ENCODE measurements around the gene IGF2.

Gene IGF2

GRCh38 chr11:2102132-2102882 lies 36.9 kb downstream of the IGF2 start:
- DNase-seq: no peak

GRCh38 chr11:2101171-2101675 lies 38.0 kb downstream of the IGF2 start:
- no peak for DNase-seq

DNA sequence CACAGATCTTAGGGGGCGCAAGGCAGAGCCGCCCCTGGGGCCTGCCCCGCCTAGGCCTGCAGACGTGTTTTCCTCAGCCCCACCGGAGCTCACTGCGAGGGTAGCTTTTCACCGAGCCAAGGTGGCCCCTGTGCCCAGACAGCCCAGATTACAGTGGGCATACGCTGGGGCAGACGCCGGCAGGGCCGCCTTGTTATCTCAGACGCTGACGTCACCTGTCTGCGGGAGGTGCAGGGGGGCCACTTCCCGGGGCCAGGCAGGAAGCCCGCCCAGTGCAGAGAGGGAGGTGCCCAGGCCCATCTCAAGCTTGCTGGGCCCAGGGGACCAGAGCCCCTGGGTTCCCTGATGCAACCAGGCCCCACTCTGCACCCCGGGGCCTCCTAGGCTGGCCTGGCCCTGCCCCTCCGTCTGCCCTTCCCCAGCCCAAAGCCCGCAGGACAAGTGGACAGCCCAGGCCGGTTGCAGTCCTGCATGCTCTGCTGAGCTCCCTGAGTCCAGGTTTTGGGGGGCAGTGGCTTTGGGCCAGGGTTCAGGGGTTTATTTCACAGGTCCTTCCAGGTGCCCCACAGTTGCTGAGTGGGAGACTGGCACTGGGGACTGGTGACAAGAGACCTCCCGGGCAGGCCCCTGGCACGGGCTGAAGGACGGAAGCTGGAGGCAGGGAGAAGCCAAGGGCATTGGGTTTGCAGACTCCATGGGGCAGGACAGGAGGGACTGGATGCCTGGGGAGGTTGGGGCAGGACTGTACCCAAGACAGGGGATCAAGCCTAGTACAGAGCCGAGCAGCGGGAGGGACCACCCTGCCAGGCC lies 38.6 kb downstream of the IGF2 start:
- no peak for DNase-seq

DNA sequence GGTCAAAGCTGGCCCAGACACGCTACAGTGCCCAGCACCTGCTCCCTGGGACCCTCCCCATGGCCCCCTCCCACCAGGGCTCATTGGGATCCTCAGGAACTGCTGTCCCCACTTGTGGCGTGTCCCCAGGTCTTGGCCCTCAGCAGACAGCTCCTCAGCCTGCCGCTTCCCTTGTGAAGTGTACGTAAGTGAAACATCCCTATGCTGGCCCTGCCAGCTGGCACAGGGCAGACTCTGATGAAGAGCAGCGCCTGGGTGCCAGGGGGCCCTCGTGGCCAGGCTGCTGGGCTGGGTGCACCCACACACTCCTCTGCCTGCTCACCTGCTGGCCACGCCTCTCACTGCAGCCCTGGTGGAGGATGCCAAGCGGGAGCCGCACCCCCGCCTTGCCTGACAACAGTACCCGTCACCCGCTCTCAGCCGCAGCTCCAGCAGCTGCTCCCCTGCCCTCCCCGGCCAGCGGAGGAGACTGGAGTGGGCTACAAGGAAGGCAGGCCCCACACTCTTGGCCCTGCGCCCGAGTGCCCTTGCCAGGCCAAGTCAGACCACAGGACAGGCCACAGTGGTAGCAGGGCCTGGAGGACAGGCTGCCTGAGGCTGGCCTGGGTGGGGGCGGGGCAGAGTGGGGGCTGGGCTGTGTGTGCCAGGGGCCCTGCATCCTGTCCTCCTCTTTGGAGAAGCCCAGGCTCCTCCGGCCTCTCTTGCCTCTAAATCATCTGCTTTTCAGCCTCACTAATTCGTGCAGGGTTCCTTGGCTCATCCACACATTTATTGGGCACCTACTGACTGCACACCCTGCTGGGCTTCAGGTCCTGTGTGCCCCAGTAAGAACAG lies 39.5 kb downstream of the IGF2 start:
- DNase-seq: no peak

- no peak for DNase-seq
Measured at GRCh38 chr11:2098691-2099515, 40.3 kb downstream of the IGF2 start.

DNA sequence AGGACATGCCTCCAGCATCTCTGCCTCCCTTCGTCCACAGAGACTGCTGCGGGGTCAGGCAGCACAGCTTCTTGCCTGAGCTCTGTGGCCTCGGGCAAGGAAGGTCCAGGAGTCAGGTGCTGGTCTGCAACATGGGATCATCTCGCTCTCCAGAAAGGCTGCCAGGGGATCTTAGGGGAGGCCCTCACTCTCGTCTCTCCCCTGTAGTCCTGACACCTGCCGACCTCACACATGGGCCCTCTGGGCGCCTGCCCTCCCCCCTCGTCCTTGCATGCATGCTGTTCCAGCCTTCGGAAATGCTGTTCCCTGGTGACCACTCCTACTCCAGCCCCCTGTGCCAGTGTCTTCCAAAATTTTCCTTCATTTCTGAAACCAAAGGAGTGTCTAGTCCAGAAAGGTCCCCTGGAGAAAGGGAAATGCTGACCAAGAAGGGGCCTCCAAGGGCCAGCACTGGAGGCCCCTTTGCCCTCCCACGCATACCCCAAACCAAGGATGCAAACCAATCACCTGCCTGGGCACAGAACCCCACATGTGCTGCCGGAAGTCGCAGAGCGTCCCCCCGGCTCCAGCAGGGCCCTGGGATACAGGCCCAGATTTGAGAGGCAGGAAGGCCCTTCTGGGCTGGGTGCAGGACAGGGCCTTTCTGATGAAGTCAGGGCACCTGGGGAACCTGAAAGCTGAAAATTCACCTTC lies 41.0 kb downstream of the IGF2 start:
- no peak for DNase-seq

GRCh38 chr11:2097356-2097997 lies 41.7 kb downstream of the IGF2 start:
- DNase-seq: no peak

DNA sequence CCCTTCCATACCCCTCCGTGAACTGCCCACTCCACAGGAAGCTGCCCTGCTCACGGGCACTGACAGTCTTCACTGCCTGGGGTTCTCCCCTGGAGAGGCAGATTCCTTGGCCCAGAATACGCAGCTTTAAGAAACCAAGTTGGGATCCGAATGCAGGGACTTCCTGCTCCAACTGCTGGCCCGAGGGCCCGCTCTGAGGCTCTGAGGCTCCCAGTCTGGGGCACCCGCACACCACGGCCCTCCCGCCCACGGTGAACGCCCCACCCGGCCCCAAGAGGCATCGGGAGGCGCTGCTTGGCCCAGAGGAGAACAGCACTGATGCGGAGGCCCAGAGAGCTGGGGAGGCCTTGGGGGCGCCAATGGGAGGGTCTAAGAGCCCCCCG lies 42.3 kb downstream of the IGF2 start:
- no peak for DNase-seq

DNA sequence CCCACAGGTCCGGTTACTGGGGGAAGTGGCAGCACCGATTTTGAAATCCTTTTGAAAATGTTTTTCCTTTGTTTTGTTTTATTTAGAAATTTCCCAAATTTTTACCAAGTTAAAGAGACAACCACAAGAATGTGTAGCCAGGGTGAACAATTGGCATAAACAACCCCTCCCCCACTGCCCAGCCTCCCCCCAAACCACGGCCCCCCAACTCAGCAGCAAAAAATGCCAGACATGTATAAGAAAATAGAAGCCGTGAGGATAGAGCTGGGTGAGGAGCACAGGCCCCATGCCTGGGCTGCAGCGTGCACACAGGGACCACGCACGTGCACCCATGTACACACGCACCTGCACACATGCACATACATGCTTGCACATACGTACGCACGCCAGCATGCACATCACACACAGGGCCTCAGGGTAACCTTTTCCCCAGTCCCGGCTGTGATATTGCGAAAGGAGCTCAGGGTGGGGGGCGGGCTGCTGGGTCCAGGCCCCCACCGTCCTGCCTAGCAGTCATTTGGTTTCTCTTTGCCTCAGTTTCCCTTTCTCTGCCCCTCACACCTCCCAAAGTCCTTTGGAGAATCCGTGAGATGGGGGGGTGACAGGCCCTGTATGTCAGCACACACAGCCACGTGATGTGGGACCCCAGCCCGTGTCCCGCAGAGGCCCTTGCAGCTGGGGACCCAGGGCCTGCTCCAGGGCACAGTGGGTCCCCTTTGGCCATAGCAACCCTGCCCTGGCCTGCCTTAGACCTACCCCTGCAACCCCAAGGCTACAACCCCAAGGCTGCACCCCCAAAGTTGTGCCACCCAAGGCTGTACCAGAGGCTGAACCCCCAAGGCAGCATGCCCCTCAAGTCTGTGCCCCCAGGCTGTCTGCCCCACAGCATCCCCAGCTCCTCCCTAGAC lies 42.9 kb downstream of the IGF2 start:
- no peak for DNase-seq

DNA sequence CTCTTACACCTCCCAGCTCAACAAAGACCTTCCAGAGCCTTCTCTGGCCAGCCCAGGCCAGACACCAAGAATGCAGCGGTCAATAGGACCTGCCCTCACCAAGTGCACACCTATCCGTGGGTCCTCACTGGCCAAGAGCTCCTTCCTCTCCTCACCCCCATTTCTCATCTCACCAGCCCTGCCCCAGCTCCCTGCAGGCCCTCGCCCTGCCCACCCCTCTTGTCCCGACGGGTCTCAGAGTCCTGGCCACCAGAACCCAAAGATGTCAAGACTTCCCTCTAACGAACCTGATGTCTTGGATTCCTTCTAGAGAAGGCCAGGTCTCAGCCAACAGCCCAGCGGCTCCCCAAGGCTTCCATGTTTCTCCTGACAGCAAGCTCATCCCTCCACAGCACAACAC lies 43.6 kb downstream of the IGF2 start:
- no peak for DNase-seq

- DNase-seq: no peak
Measured at GRCh38 chr11:2095198-2095520, 44.0 kb downstream of the IGF2 start.

GRCh38 chr11:2094354-2095197 lies 44.6 kb downstream of the IGF2 start:
- DNase-seq: no peak

GRCh38 chr11:2093575-2094353 lies 45.4 kb downstream of the IGF2 start:
- DNase-seq: no peak

GRCh38 chr11:2092956-2093412 lies 46.2 kb downstream of the IGF2 start:
- DNase-seq: peak; percentile 11 to 14

- DNase-seq: no peak
Measured at GRCh38 chr11:2092464-2092910, 46.7 kb downstream of the IGF2 start.

DNA sequence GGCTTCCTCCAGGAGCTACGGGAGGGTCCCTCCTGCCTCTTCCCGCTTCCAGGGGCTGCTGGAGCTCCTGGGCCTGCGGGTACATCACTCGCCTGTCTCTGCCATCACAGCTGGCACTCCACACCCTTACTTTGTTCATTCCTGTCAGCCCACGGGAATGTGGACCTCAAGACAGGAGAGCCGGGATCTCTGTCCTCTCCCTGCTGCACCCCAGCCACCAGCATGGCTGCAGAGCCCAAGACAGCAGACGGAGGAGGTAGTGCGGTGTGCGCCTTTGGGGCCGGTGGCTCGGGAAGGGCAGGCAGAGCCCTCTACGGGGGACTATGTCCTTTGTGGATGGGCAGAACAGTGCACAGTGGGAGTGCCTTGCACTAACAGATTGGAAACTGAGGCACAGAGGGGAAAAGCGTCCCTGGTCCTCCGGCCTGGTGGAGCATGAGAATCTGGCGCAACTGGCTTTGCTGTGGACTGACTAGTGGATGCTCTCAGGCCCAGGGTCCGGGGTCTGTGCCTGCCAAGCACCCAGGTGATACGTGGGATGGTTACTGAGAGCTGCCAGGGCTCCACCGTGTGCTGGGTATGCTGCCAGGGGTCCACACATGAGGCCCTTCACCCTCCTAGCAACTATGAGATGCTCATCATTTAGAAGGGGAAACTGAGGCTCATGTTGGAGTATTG lies 47.3 kb downstream of the IGF2 start:
- DNase-seq: no peak

DNA sequence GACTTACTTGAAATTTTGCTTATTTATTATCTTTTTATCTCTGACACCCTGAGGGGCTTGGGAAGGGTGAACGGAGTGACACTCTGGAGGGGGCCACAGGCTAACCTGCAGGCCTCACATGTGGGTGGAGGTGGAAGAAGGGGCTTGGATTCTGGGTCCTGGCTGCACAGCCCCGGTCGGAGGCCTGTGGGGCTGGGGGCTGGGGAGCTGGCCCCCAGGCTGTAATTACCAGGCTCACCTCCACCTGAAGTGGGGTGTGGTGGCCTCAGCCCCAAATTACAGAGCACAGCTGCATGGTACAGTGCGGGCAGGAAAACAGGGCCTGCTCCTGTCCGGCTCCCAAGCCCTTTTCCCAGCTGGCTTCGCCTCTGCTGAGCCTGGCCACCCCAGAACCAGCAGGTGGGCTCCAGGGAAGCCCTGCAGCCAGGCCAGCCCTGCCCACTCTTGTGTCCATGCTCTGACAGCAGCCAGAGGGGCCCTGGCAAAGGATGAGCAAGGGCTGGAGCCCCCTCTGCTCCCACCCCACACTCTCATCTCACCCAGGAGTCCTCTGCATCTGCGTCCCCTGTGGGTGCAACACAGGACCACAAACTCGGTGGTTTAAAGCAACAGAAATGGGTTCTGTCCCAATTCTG lies 48.0 kb downstream of the IGF2 start:
- DNase-seq: no peak
